ENCODE data around the gene PKIG.

- TF ChIP-seq EZH2 (IDR thresholded peaks at IDR 0.05) (no peak), POLR2AphosphoS5 (IDR thresholded peaks at IDR 0.05; ENCODE audit: borderline replicate concordance, low read depth, low read length) (no peak)
Measured at GRCh38 chr20:44552568-44552949, 29.8 kb upstream of the PKIG start.
